ENCODE data around the gene JOSD2.
"Not testable (repeated sequence)": the region's sequence is repeated elsewhere in the genome, so short reads cannot be mapped to it uniquely, and the experiment has no call there.

JOSD2 gene

DNA sequence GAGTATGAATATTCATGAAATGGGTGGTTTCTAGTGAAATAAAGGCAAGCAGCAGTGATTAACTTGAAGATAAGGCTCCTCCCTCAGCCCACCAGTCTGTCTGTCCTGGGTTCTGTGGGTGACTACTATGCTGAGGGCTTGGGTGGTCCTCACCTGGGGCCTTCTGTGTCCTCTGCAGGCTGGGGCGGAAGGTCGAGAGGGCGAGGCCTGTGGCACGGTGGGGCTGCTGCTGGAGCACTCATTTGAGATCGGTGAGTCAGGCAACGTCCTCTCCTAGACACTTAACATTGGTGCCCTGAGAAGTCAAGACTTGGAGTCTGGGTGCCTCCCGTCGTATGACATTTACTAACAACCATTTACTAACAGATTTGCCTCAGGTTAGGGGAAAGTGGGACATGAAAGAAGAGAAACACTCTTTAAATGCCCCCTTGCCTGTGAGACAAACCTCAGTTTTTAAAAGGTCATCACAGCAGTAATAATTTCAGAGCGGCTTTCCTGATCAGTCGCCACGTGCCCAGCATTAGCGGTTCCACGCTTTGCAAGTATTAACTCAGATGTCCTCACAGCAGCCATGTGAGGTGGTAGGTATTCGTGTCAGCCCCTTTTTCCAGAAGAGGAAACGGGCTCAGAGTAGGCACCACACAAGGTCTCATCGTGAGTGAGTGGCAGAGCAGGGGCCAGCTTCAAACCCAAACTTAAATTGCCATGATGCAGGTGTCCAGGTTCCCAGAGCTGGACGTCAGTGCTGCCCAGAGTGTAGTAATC, 33.1 kb downstream of the JOSD2 start:
- DNase-seq (ENCODE audit: low spot score) = no peak
- TF ChIP-seq, protein P1, sequence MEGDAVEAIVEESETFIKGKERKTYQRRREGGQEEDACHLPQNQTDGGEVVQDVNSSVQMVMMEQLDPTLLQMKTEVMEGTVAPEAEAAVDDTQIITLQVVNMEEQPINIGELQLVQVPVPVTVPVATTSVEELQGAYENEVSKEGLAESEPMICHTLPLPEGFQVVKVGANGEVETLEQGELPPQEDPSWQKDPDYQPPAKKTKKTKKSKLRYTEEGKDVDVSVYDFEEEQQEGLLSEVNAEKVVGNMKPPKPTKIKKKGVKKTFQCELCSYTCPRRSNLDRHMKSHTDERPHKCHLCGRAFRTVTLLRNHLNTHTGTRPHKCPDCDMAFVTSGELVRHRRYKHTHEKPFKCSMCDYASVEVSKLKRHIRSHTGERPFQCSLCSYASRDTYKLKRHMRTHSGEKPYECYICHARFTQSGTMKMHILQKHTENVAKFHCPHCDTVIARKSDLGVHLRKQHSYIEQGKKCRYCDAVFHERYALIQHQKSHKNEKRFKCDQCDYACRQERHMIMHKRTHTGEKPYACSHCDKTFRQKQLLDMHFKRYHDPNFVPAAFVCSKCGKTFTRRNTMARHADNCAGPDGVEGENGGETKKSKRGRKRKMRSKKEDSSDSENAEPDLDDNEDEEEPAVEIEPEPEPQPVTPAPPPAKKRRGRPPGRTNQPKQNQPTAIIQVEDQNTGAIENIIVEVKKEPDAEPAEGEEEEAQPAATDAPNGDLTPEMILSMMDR (IDR thresholded peaks at IDR 0.05; ENCODE audit: extremely low read depth, missing control alignments) = no peak

DNA sequence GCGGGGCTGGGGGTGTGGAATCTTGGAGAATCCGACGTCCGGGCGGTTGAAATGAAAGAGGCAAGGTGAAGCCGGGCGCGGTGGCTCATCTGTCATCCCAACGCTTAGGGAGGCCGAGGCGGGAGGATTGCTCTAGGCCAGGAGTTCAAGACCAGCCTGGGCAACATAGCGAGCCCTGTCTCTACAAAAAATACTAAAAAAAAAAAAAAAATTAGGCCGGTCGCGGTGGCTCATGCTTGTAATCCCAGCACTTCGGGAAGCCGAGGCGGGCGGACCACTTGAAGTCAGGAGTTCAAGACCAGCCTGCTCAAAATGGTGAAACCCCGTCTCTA, 34.1 kb downstream of the JOSD2 start:
- no peak for DNase-seq (ENCODE audit: low spot score)
- TF ChIP-seq, protein P1 (IDR thresholded peaks at IDR 0.05; ENCODE audit: extremely low read depth, missing control alignments) = no peak

DNA sequence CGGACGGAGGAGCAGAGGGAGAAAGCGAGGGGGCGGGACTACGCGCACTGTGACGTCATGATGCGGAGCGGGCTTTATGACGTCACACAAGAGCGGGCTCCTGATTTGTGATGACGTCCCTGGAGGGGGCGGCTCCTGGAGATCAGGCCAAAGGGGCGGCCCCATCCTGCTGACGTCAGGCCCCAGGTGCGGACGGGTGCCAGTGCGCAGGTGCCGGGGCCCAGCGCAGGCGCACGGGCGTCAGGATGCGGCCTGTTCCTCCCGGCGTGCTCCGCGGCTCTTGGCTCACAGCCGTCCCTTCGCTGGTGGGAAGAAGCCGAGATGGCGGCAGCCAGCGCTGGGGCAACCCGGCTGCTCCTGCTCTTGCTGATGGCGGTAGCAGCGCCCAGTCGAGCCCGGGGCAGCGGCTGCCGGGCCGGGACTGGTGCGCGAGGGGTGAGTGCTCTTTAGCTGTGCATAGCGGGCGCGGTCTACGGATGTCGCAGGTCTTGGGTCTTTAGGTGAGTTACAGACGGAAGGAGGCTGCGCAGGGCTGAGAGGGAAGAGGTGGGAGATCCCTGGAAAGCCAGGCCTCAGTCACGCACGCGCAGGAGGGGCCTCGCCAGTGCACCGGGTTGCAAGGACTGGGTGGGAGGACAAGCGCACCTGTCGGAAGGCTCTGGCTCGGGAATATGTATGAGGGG, 34.6 kb downstream of the JOSD2 start, which contains the start of the genes EMC10 and GARIN5A:
TSS of gene EMC10 (plus strand) at position 284 of the 683 bp plus-strand sequence. CDS start at position 322, 38 bp downstream.
TSS of gene GARIN5A (minus strand) at position 625 of the 683 bp plus-strand sequence. CDS start at position 165, 460 bp downstream.
- TF ChIP-seq, protein P1 (IDR thresholded peaks at IDR 0.05; ENCODE audit: extremely low read depth, missing control alignments) = no peak
- DNase-seq (ENCODE audit: low spot score) = peak; percentile 100

DNA sequence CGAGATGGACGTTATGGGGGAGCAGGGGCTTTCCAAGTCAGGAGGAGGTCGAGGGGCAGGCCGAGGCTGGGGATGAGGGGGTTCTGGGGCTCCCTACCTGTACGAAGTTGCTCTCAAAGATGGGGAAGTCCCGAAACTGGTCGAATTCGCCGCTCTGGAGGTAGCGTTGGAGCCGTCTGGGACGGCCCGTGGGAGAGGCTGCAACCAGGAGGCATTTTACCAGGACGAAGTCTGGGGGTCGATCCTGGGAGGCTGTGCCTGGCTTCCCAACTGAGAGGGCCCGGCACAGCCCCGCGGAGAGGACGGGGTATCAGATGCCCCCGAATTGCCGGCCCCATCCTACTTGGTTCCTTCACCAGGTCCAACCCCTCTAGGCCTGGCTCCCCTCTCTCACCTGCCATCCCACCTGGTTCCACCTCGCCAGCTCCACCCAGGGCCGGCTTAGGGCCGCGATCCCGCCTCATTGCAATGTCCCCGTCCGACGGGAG, 35.2 kb downstream of the JOSD2 start:
- TF ChIP-seq, protein P1 (IDR thresholded peaks at IDR 0.05; ENCODE audit: extremely low read depth, missing control alignments) = no peak
- no peak for DNase-seq (ENCODE audit: low spot score)

DNA sequence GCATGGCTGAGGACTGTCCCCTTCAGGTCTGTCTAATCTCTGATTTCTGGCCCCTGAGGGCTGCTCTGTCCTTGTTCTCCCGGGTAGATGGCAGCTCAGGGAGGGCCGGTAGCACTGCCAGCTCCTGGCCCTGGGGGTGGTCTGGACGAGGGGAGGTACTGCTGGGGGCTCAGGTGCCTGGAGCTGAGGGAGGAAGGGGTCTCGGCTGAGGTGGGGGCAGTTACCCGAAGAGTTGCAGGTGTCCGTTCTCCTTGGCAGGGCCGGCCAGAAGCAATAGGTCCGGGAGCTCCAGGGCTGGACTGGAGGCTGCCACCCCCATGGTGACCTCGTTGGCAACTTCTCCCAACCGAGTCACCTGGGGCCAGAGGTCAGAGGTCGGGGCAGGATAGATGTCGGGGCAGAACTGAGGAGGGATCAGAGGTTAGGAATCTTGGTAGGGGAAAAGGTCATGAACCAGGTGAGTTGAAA, 35.9 kb downstream of the JOSD2 start:
- DNase-seq (ENCODE audit: low spot score) = no peak
- TF ChIP-seq, protein P1 (IDR thresholded peaks at IDR 0.05; ENCODE audit: extremely low read depth, missing control alignments) = no peak

DNA sequence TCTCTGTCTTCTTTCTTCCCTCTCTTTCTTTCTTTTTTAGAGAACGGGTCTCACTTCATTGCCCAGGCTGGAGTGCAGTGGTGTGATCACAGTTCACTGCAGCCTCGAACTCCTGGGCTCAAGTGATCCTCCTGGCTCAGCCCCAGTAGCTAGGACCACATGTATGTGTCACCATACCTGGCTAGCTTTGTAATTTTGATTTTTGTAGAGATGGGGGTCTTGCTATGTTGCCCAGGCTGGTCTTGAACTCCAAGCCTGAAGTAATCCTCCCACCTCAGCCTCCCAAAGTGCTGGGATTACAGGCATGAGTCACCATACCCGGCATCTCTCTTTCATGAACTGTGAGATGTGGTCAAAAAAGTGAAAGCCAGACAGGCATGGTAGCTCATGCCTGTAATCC, 37.7 kb downstream of the JOSD2 start:
- DNase-seq (ENCODE audit: low spot score) = not testable (repeated sequence)

DNA sequence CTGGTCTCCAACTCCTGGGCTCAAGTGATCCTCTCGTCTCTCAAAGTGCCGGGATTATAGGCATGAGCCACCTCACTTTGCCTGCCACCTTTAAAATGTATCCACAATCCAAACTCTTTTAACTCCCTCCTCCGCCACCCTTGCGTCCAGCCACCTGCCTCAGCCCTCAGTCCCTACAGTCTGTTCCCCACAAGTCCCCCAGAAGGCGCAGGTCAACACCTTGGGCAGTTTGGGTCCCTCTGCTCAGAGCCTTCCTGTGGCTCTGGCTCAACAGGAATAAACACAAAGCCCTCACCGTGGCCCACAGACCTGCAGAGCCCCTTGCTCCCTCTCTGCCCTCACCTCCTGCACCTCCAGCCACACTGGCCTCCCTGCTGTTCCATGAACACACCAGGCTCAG, 42.2 kb downstream of the JOSD2 start:
- no peak for DNase-seq (ENCODE audit: low spot score)
- TF ChIP-seq, protein P1 (IDR thresholded peaks at IDR 0.05; ENCODE audit: extremely low read depth, missing control alignments) = no peak

All from GM20000 (cell line).